HG03064 (cell line): Measurements from ENCODE around the gene SAMD5.

Source experiments
- ATAC-seq: cut with Tn5 transposase; IDR thresholded peaks from one replicate; pipeline ENCODE4 v1.9.1; 2021; ENCODE audit warnings: low read depth; ENCODE audit not compliant: unreplicated experiment

SAMD5 gene

GRCh38 chr6:147617366-147617765, 108.9 kb downstream of the SAMD5 start:
- no peak for ATAC-seq

GRCh38 chr6:147618457-147618856, 110.0 kb downstream of the SAMD5 start:
- ATAC-seq, result no peak

GRCh38 chr6:147618927-147619326, 110.4 kb downstream of the SAMD5 start:
- no peak for ATAC-seq
